ENCODE results near the gene EYS.
"Not testable (repeated sequence)": the region's sequence is repeated elsewhere in the genome, so short reads cannot be mapped to it uniquely, and the experiment has no call there.

EYS gene

GRCh38 chr6:65350530-65350929 lies 356.5 kb downstream of the EYS start:
- no peak for TF ChIP-seq CTCF (IDR thresholded peaks at IDR 0.05; ENCODE audit: control insufficient read depth, extremely low read depth, insufficient read depth)
- no peak overlapping the region for H3K4me3 ChIP-seq (ENCODE audit: low read depth, low read length)
- DNase-seq (ENCODE audit: low read depth): no peak

- not testable (repeated sequence) for H3K4me3 ChIP-seq (ENCODE audit: low read depth, low read length); DNase-seq (ENCODE audit: low read depth)
Measured at GRCh38 chr6:65302655-65303054, 404.4 kb downstream of the EYS start.

- TF ChIP-seq CTCF (IDR thresholded peaks at IDR 0.05; ENCODE audit: control insufficient read depth, extremely low read depth, insufficient read depth): no peak
- no peak for DNase-seq (ENCODE audit: low read depth)
- no peak overlapping the region for H3K4me3 ChIP-seq (ENCODE audit: low read depth, low read length)
Measured at GRCh38 chr6:65299236-65299635, 407.8 kb downstream of the EYS start.

GRCh38 chr6:65295812-65296211 lies 411.2 kb downstream of the EYS start:
- DNase-seq (ENCODE audit: low read depth): no peak
- TF ChIP-seq CTCF (IDR thresholded peaks at IDR 0.05; ENCODE audit: control insufficient read depth, extremely low read depth, insufficient read depth): no peak
- H3K4me3 ChIP-seq (ENCODE audit: low read depth, low read length): no peak overlapping the region

- TF ChIP-seq CTCF (IDR thresholded peaks at IDR 0.05; ENCODE audit: control insufficient read depth, extremely low read depth, insufficient read depth): no peak
- H3K4me3 ChIP-seq (ENCODE audit: low read depth, low read length): no peak overlapping the region
- DNase-seq (ENCODE audit: low read depth): no peak
Measured at GRCh38 chr6:65289491-65289890, 417.5 kb downstream of the EYS start.

- DNase-seq (ENCODE audit: low read depth): no peak
- no peak for TF ChIP-seq CTCF (IDR thresholded peaks at IDR 0.05; ENCODE audit: control insufficient read depth, extremely low read depth, insufficient read depth)
- H3K4me3 ChIP-seq (ENCODE audit: low read depth, low read length): no peak overlapping the region
Measured at GRCh38 chr6:65285275-65285674, 421.8 kb downstream of the EYS start.

- DNase-seq (ENCODE audit: low read depth): no peak
- no peak for TF ChIP-seq CTCF (IDR thresholded peaks at IDR 0.05; ENCODE audit: control insufficient read depth, extremely low read depth, insufficient read depth)
- H3K4me3 ChIP-seq (ENCODE audit: low read depth, low read length): no peak overlapping the region
Measured at GRCh38 chr6:65280060-65280459, 427.0 kb downstream of the EYS start.

- no peak for DNase-seq (ENCODE audit: low read depth)
- no peak overlapping the region for H3K4me3 ChIP-seq (ENCODE audit: low read depth, low read length)
- TF ChIP-seq CTCF (IDR thresholded peaks at IDR 0.05; ENCODE audit: control insufficient read depth, extremely low read depth, insufficient read depth): no peak
Measured at GRCh38 chr6:65262241-65262640, 444.8 kb downstream of the EYS start.

Data from LNCaP clone FGC (cell line).